GM21619 (cell line): Measurements from ENCODE around the gene IFIT1B.
"Not testable (repeated sequence)": the region's sequence is repeated elsewhere in the genome, so short reads cannot be mapped to it uniquely, and the experiment has no call there.

Source experiments
- ATAC-seq: cut with Tn5 transposase; IDR thresholded peaks from one replicate; pipeline ENCODE4 v1.9.1; 2021; ENCODE audit not compliant: unreplicated experiment

IFIT1B gene

GRCh38 chr10:89379103-89379502 is 1.2 kb downstream of the IFIT1B start:
- no peak for ATAC-seq

GRCh38 chr10:89382757-89383156 is 4.9 kb downstream of the IFIT1B start:
- no peak for ATAC-seq

DNA sequence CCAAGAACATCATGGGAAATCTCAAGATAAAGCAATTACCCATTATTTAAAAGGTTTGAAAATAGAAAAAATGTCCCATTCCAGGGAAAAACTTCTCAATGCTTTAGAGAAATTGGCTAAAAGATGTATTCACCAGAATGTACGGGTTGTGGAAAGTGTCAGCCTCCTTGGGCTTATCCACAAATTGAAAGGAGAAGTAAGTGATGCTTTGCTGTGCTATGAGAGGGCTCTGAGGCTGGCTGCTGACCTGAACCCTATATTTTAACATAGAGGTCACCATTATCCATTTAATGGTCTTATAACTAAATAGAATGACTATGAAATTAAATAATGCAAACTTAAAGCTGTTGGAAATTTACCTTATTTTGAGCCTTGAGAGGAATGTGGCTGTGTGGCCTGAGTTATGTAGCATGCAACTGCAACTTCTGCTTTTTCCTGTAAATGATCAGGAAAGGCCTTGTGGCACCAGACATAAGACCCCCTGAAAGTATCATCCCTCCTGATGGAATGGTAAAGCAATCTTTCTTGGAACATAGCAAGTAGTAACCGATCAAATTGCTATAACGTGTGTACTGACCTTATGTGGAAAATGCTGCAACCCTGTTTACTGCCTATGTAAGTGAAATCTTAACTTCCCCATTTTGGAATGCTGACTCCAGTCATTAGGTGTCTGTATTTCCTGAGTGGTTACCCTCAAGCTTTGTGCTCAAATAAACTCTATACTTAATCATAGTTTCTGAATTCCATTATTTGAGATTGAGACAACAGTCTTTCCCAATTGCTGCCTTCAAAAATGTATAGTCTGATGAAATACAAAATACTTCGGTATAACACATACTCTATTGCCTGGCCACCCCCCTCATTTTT is 6.9 kb downstream of the IFIT1B start:
- no peak for ATAC-seq

DNA sequence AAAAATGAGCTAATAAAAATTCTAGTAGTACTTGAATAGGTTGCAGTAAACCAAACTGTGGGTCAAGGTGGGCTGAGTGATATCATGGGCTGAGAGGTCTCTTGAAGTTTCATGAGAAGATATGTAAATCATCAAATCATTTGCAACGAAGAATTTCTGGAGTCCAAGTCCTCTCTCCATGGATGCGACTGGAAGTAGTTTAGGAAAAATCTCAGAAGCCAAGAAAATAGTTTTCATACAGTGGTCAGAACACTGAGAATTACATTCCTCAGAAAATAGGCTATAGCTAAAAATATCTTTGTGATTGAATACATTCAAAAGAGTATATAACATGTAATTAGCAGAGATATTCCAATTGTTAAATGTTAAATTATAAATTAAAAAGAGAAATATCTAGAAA is 10.9 kb downstream of the IFIT1B start:
- ATAC-seq = no peak

GRCh38 chr10:89389254-89389653 is 11.4 kb downstream of the IFIT1B start:
- ATAC-seq = no peak

- no peak for ATAC-seq
Measured at GRCh38 chr10:89390476-89391225, 12.8 kb downstream of the IFIT1B start.

DNA sequence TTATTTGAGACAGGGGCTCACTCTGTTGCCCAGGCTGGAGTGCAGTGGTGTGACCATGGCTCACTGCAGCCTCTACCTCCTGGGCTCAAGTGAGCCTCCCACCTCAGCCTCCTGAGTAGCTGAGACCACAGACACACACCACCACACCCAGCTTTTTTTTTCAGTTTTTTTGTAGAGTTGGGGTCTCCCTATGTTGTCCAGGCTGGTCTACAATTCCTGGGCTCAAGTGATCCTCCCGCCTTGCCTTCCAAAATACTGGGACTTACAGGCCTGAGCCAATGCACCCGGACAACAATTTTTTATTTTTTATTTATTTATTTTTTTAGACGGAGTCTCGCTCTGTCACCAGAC is 13.3 kb downstream of the IFIT1B start:
- not testable (repeated sequence) for ATAC-seq

DNA sequence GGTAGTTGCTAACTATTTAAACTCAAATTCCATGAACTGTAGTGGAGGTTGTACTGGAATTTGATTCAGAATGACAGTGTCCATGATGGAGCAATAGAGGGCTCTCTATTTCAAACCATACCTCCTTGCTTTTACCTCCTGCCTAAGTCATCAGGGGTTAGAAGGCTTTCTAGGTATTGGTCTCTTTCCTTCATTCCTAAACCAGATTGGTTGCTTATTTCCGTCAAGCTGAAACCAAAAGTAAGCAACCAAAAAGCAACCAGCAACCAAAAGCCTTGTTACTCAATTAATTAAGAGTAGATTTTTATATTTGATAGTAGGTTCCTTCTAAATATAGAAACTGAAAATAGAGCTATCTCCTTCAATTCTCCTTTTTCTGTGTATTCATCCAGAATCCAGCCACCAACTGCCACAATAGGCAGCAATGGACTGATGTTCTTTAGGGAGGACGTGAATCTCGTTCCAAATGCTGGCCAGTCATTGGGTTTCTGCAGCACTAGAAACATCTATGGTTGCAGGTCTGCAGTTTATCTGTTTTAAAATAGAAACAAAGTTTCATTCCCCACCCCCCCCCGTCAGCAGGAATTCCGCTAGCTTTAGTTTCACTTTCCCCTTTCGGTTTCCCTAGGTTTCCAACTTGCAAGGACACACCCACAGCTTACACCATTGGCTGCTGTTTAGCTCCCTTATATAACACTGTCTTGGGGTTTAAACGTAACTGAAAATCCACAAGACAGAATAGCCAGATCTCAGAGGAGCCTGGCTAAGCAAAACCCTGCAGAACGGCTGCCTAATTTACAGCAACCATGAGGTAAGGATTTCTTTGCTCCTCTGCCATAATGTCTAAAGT is 14.3 kb downstream of the IFIT1B start, which contains the start of gene IFIT1:
Gene IFIT1 (plus strand): TSS at position 717 of the 850 bp plus-strand sequence. CDS start 90 bp downstream, at position 807.
- ATAC-seq = peak; percentile 84

DNA sequence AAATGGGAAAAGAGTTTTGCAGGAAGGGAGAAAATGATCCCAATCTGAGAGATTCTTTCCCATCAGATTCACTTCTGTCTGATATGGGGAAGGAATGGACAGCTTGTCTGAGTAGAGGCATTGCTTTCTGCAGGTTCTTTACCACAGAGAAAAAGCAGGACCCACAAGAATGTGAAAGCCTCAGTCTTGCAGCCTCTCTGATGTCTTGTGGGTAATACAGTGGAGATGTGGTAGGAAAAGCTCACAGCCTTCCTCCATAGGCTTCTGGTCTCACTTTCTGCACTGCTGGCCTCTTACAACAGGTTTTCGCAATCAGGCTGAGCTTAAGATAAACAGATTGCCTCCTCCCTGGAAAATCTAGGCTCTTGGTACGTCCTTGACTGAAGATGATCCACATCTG is 15.1 kb downstream of the IFIT1B start:
- ATAC-seq = no peak

GRCh38 chr10:89393898-89394297 is 16.0 kb downstream of the IFIT1B start:
- ATAC-seq = no peak

DNA sequence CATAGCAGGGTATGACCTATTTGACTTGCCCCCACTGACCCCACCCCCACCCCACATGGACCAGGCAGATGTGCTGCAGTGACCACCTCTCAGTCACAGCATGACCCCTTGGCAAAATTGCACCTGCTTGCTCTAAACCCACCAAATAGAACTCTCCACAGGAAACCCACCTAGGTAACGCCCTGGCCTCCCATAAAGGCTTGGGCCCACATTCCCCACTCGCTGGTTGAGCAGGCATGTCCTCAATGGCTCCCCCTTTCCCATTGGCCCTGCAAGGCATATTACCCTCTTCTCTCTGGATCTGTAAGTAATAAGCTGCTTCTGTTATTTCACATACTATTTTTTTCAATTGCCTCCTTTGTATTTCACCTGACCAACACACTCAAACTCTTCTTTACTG is 17.3 kb downstream of the IFIT1B start:
- ATAC-seq = no peak

- ATAC-seq = no peak
Measured at GRCh38 chr10:89398003-89398749, 20.3 kb downstream of the IFIT1B start.

DNA sequence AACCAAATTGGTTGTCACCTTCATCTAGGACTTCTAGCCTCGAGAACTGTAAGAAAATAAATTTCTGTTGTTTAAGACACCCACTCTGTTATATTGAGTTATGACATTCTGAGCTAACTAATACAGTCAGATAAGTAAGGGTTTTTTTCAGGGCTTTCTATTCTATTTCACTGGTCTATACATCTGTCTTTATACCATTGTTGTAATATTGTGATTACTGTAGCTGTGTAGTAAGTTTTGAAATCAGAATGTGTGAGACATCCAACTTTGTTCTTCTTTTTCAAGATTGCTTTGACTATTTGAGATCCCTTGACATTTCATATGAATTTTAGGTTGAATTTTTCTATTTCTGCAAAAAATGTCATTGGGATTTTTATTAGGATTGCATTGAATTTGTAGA is 22.1 kb downstream of the IFIT1B start:
- no peak for ATAC-seq

GRCh38 chr10:89403043-89403442 is 25.2 kb downstream of the IFIT1B start:
- no peak for ATAC-seq

- no peak for ATAC-seq
Measured at GRCh38 chr10:89404104-89405047, 26.5 kb downstream of the IFIT1B start.

- ATAC-seq = not testable (repeated sequence)
Measured at GRCh38 chr10:89406178-89406577, 28.3 kb downstream of the IFIT1B start.

DNA sequence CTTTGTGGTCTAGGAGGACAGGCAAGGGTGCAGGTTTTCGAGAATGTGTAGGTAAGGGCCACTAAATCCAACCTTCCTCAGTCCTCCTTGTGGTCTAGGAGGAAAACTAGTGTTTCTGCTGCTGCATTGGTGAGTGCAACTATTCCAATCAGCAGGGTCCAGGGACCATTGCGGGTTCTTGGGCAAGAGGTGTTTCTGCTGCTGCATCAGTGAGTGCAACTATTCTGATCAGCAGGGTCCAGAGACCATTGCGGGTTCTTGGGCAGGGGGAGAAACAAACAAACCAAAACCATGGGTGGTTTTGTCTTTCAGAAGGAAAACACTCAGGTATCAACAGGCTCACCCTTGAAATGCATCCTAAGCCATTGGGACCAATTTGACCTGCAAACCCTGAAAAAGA is 29.9 kb downstream of the IFIT1B start:
- not testable (repeated sequence) for ATAC-seq

- ATAC-seq = not testable (repeated sequence)
Measured at GRCh38 chr10:89409282-89409681, 31.4 kb downstream of the IFIT1B start.

DNA sequence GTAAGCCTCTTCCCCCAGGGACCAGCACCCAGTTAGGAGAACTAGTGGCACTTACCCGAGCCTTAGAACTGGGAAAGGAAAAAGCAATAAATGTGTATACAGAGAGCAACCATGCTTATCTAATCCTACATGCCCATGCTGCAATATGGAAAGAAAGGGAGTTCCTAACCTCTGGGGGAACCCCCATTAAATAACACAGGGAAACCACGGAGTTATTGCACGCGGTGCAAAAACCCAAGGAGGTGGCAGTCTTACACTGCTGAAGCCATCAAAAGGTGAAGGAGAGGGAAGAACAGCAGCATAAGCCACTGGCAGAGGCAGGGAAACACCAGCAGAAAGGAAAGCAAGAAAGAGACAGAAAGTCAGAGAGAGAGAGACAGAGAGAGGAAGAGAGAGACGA is 32.7 kb downstream of the IFIT1B start:
- not testable (repeated sequence) for ATAC-seq
